Measurements from ENCODE around the gene BACH1. TPM values are rescaled to one million over a fixed set of nuclear protein-coding genes. Genes with fewer than 3 reads are reported as not detected.

BACH1 gene
- total and polyA plus RNA-seq, 2 donors (not counting 3 experiments of a cell fraction or from before 2014, with no cell fraction given): 7.2 to 28.8 TPM

DNA sequence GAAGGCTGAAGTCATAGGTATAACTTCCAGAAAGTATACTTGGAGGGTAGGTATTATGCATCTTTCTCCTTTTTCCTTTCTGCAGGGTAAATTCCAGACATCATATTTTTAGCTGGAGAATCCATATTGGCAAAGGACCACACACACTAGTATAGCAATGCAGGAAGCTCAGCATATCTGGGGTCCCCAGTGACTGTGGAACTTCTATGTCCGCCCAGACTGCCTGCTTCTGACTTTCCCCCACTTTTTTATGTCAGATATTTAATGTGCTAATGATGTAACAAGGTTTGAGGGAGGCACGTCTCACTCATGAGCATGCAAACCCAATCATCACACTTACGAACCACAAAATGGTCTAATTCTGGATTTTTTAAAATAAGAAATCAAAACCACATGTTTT lies 90.4 kb downstream of the BACH1 start:
- Histone ChIP-seq H3K4me1 (ENCODE audit: control insufficient read depth, extremely low read depth, insufficient read depth, low read length) (no peaks in the 10 kb centered on the region), H3K79me2 (ENCODE audit: control insufficient read depth, insufficient read depth, low read length) (no peaks in the 10 kb centered on the region), H3K9ac (replicated peaks; ENCODE audit: extremely low read depth, insufficient read depth, low read length) (no peak overlapping the region), H3K4me2 (ENCODE audit: insufficient read depth, low read length) (no peak overlapping the region), H3K9me1 (replicated peaks; ENCODE audit: control insufficient read depth, extremely low read depth, insufficient read depth, low read length) (no peaks in the 10 kb centered on the region), H3K27ac (ENCODE audit: insufficient read depth, low read depth, low read length) (no peak overlapping the region), H4K20me1 (replicated peaks; ENCODE audit: control insufficient read depth, extremely low read depth, insufficient read depth, low read length) (no peaks in the 10 kb centered on the region), H2AFZ (ENCODE audit: low read depth, low read length) (no peak overlapping the region), H3K27me3 (ENCODE audit: control insufficient read depth in 2 of 2, insufficient read depth in 2 of 2, low read length in 2 of 2) (no peaks in the 10 kb centered on the region), H3K4me3 (replicated peaks in 1 of 3; ENCODE audit: insufficient read depth in 1 of 3, low read depth in 1 of 3, low read length in 3 of 3) (no peak overlapping the region), H3K9me3 (replicated peaks; ENCODE audit: control insufficient read depth, insufficient read depth, low read length) (no peaks in the 10 kb centered on the region), H3K36me3 (ENCODE audit: control insufficient read depth in 2 of 2, extremely low read depth in 1 of 2, insufficient read depth in 2 of 2, low read length in 2 of 2) (no peaks in the 10 kb centered on the region)
- POLR2A ChIA-PET: no interaction called here
- DNase-seq (ENCODE audit: low read depth, low spot score): no peak
- dilution Hi-C loops (cut with MboI; ENCODE audit: extremely low pct_ligation_motif_present, low sequenced_read_pairs) (no loop called here), intact Hi-C loops (cut with micrococcal nuclease) (no loop called here)
- no peak for FAIRE-seq
- TF ChIP-seq GATA2 (IDR thresholded peaks at IDR 0.05; ENCODE audit: insufficient read depth, insufficient read length, low read depth, low read length): no peak
- TF ChIP-seq POLR2A (IDR thresholded peaks at IDR 0.05; ENCODE audit: low read depth, low read length): no peak
- no peak for TF ChIP-seq FOS (IDR thresholded peaks at IDR 0.05; ENCODE audit: borderline replicate concordance, insufficient read depth, low read length)
- TF ChIP-seq JUN (IDR thresholded peaks at IDR 0.05; ENCODE audit: borderline replicate concordance, insufficient read depth, insufficient read length, low read depth): no peak
- no peak for TF ChIP-seq EZH2 (IDR thresholded peaks at IDR 0.05; ENCODE audit: borderline replicate concordance, low read depth, low read length, severe bottlenecking)
- TF ChIP-seq, protein P1, sequence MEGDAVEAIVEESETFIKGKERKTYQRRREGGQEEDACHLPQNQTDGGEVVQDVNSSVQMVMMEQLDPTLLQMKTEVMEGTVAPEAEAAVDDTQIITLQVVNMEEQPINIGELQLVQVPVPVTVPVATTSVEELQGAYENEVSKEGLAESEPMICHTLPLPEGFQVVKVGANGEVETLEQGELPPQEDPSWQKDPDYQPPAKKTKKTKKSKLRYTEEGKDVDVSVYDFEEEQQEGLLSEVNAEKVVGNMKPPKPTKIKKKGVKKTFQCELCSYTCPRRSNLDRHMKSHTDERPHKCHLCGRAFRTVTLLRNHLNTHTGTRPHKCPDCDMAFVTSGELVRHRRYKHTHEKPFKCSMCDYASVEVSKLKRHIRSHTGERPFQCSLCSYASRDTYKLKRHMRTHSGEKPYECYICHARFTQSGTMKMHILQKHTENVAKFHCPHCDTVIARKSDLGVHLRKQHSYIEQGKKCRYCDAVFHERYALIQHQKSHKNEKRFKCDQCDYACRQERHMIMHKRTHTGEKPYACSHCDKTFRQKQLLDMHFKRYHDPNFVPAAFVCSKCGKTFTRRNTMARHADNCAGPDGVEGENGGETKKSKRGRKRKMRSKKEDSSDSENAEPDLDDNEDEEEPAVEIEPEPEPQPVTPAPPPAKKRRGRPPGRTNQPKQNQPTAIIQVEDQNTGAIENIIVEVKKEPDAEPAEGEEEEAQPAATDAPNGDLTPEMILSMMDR (IDR thresholded peaks at IDR 0.05; ENCODE audit: extremely low read depth in 1 of 2, insufficient read depth in 1 of 2, low read depth in 1 of 2, low read length in 2 of 2): no peak
- TF ChIP-seq, protein P2, sequence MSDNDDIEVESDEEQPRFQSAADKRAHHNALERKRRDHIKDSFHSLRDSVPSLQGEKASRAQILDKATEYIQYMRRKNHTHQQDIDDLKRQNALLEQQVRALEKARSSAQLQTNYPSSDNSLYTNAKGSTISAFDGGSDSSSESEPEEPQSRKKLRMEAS (IDR thresholded peaks at IDR 0.05; ENCODE audit: insufficient read depth, insufficient read length): no peak
- TF ChIP-seq POLR2AphosphoS5 (IDR thresholded peaks at IDR 0.05; ENCODE audit: insufficient read depth, low read depth, low read length): no peak
- no peak for TF ChIP-seq MYC (IDR thresholded peaks at IDR 0.05; ENCODE audit: low read depth, low read length)
- CTCF ChIA-PET: no interaction called here
- no TSS peak for BruUV-seq (replicated peaks)

Measured in endothelial cell of umbilical vein (primary cell).